Spleen (tissue), 11 donors: ENCODE data around the gene LEFTY2. TPM values are rescaled to one million over a fixed set of nuclear protein-coding genes. Genes with fewer than 3 reads are reported as not detected.

Experiments
- DNase-seq: peaks from one replicate; pipeline ENCODE4 v3.0.0-alpha.2; 2020
- H3K27ac ChIP-seq, 8 donors: fragments of 200-600 bp; sonication (generic) in 7 of 8; 1 replicate in 4 of 8; 2 replicates in 4 of 8; pipeline versions ENCODE4 v1.5.0 to v1.8.0; 2016 to 2021; ENCODE audit warnings: inconsistent platforms in 4 of 8, mild to moderate bottlenecking in 4 of 8, moderate library complexity in 1 of 8
- H3K27me3 ChIP-seq, 7 donors: fragments of 200-600 bp; sonication (generic) in 6 of 7; replicated peaks in 1 of 7; 1 replicate in 4 of 7; 2 replicates in 3 of 7; pipeline versions ENCODE4 v1.5.0 to v1.8.0; 2016 to 2021; ENCODE audit warnings: inconsistent platforms in 3 of 7, mild to moderate bottlenecking in 1 of 7
- H3K36me3 ChIP-seq, 6 donors: fragments of 200-600 bp; sonication (generic) in 5 of 6; 1 replicate in 4 of 6; 2 replicates in 2 of 6; pipeline versions ENCODE4 v1.5.0 to v1.8.0; 2016 to 2021; ENCODE audit warnings: inconsistent platforms in 2 of 6
- H3K4me1 ChIP-seq, 6 donors: fragments of 200-600 bp; sonication (generic) in 5 of 6; 1 replicate in 3 of 6; 2 replicates in 3 of 6; pipeline versions ENCODE4 v1.5.0 to v1.8.0; 2016 to 2021; ENCODE audit warnings: inconsistent platforms in 3 of 6
- H3K4me3 ChIP-seq, 8 donors: fragments of 200-600 bp; sonication (generic) in 7 of 8; 1 replicate in 4 of 8; 2 replicates in 4 of 8; pipeline versions ENCODE4 v1.5.0 to v1.8.0; 2016 to 2021; ENCODE audit warnings: inconsistent platforms in 4 of 8, mild to moderate bottlenecking in 4 of 8, moderate library complexity in 2 of 8
- H3K9me3 ChIP-seq, 8 donors: fragments of 200-600 bp; sonication (generic) in 7 of 8; 1 replicate in 4 of 8; 2 replicates in 4 of 8; pipeline versions ENCODE4 v1.5.0 to v1.8.0; 2016 to 2021; ENCODE audit warnings: inconsistent platforms in 4 of 8
- POLR2A ChIP-seq, 3 donors: fragments of 450-650 bp; IDR thresholded peaks; one replicate each; pipeline ENCODE4 v1.5.1; 2017; ENCODE audit warnings: antibody characterized with exemption in 3 of 3, mild to moderate bottlenecking in 1 of 3
- POLR2AphosphoS5 ChIP-seq, 3 donors: sonication (generic); formaldehyde crosslinking; IDR thresholded peaks; one replicate each; pipeline ENCODE4 v1.5.1; 2017; ENCODE audit warnings: antibody characterized with exemption in 3 of 3
- WGBS, 5 donors: extraction: QIAGEN DNeasy Blood & Tissue Kit in 3 of 5; methylation state at CpG; one replicate each; pipeline versions ENCODE4 v1.1.5 to v1.1.7; 2013 to 2018; 5-methylcytosine and 5-hydroxymethylcytosine counted together
- intact Hi-C: fragments of 100-400 bp; cut with DNase I; formaldehyde crosslinking; loops from one replicate; pipeline ENCODE4 v1.15.0; 2023; ENCODE audit warnings: low total_unique reads
- polyA plus RNA-seq, 3 donors: library from polyadenylated mRNA; stranded (reverse); fragments of 200-250 nt; gene quantifications; one replicate each; pipeline ENCODE4 v1.2.1, GENCODE V29; 2013
- total RNA-seq, 7 donors: library from RNA; depleted of rRNA in 3 of 7; stranded (reverse); fragments of >200 nt in 3 of 7; fragmentation: NEBNext Ultra II Directional in 4 of 7; extraction: Animal tissue kit (Norgen Biotek cat#: 25700) in 4 of 7; gene quantifications; one replicate each; pipeline versions ENCODE4 v1.1.0 to v1.2.1, GENCODE V29; 2016 to 2021
- TF ChIP-seq, protein P1 (sequence below), 11 experiments: fragments of 200-600 bp in 7 of 11; fragments of 450-650 bp in 4 of 11; sonication (generic) in 4 of 11; IDR thresholded peaks in 8 of 11; conservative IDR thresholded peaks in 3 of 11; 1 replicate in 7 of 11; 2 replicates in 4 of 11; pipeline versions ENCODE4 v1.4.0 to v1.8.0; 2016 to 2021; ENCODE audit warnings: antibody characterized with exemption in 11 of 11, inconsistent platforms in 4 of 11, mild to moderate bottlenecking in 1 of 11
- donor health status: healthy with polysubstance abuse.
- donor health status: DM: no; HTN: no; CAD: no; lungs with moderate emphysema.
- donor health status: DM: no; HTN: no; CAD: no.
- donor health status: Bipolar disorder and iron deficiency.
- donor health status: healthy.
- donor health status: DM: no; HTN: no; CAD: no.
- donor health status: DM: yes; HTN: yes; CAD: no.

LEFTY2 gene
- total and polyA plus RNA-seq, 10 donors: 0.06 to 0.65 (median 0.36) TPM; not detected in 4

- peaks cover 0 to 26% (median 16%) of the 10 kb centered on the region in 6 donors for H3K4me1 ChIP-seq
- intact Hi-C loops: loop anchor here (10.0 kb wide), 1 partner anchor 63 kb away; no protein-coding TSS in a partner anchor
- TF ChIP-seq, protein P1, sequence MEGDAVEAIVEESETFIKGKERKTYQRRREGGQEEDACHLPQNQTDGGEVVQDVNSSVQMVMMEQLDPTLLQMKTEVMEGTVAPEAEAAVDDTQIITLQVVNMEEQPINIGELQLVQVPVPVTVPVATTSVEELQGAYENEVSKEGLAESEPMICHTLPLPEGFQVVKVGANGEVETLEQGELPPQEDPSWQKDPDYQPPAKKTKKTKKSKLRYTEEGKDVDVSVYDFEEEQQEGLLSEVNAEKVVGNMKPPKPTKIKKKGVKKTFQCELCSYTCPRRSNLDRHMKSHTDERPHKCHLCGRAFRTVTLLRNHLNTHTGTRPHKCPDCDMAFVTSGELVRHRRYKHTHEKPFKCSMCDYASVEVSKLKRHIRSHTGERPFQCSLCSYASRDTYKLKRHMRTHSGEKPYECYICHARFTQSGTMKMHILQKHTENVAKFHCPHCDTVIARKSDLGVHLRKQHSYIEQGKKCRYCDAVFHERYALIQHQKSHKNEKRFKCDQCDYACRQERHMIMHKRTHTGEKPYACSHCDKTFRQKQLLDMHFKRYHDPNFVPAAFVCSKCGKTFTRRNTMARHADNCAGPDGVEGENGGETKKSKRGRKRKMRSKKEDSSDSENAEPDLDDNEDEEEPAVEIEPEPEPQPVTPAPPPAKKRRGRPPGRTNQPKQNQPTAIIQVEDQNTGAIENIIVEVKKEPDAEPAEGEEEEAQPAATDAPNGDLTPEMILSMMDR (IDR thresholded peaks at IDR 0.05 in 8 of 11, conservative IDR thresholded peaks at IDR 0.05 in 3 of 11): no peak
- TF ChIP-seq POLR2AphosphoS5 (IDR thresholded peaks at IDR 0.05) (no peak), POLR2A (IDR thresholded peaks at IDR 0.05) (no peak)
- H3K4me3 ChIP-seq: no peak overlapping the region
- no peak overlapping the region for H3K27ac ChIP-seq
- DNase-seq: peak; percentile 38
- 84 to 93% (median 86%) methylated on average over 5 of the region's 5 CpGs for WGBS, 5 donors
- H3K27me3 ChIP-seq: no peaks in the 10 kb centered on the region
- H3K9me3 ChIP-seq: no peaks in the 10 kb centered on the region
- H3K36me3 ChIP-seq: peaks cover 0 to 7% (median 0%) of the 10 kb centered on the region in 6 donors
Measured at GRCh38 chr1:225908013-225908640, 32.9 kb downstream of the LEFTY2 start.

GRCh38 chr1:225907341-225907740 is 33.7 kb downstream of the LEFTY2 start:
- WGBS, 5 donors: 88 to 99% (median 95%) methylated on average over 5 to 7 of the region's 7 CpGs
- Histone ChIP-seq H3K4me1 (peaks cover 0 to 26% (median 16%) of the 10 kb centered on the region in 6 donors), H3K27ac (no peak overlapping the region), H3K36me3 (peaks cover 0 to under 1% (median 0%) of the 10 kb centered on the region in 6 donors), H3K9me3 (no peaks in the 10 kb centered on the region), H3K4me3 (no peak overlapping the region), H3K27me3 (no peaks in the 10 kb centered on the region)
- peak; percentile 65 for DNase-seq
- no peak for TF ChIP-seq POLR2A (IDR thresholded peaks at IDR 0.05)
- TF ChIP-seq, protein P1 (IDR thresholded peaks at IDR 0.05 in 8 of 11, conservative IDR thresholded peaks at IDR 0.05 in 3 of 11): no peak
- TF ChIP-seq POLR2AphosphoS5 (IDR thresholded peaks at IDR 0.05): no peak
- intact Hi-C loops: loop anchor here (10.0 kb wide), 1 partner anchor 63 kb away; no protein-coding TSS in a partner anchor

- Histone ChIP-seq H3K4me3 (no peak overlapping the region), H3K9me3 (no peaks in the 10 kb centered on the region), H3K4me1 (peaks cover 0 to 21% (median 12%) of the 10 kb centered on the region in 6 donors), H3K27me3 (no peaks in the 10 kb centered on the region), H3K36me3 (no peaks in the 10 kb centered on the region), H3K27ac (no peak overlapping the region)
- no peak for TF ChIP-seq POLR2A (IDR thresholded peaks at IDR 0.05)
- TF ChIP-seq POLR2AphosphoS5 (IDR thresholded peaks at IDR 0.05): no peak
- TF ChIP-seq, protein P1 (IDR thresholded peaks at IDR 0.05 in 8 of 11, conservative IDR thresholded peaks at IDR 0.05 in 3 of 11): no peak
- peak; percentile 34 for DNase-seq
- WGBS, 5 donors: 85 to 98% (median 91%) methylated on average over 6 of the region's 6 CpGs
- intact Hi-C loops: loop anchor here (10.0 kb wide), 1 partner anchor 62 kb away; no protein-coding TSS in a partner anchor
Measured at GRCh38 chr1:225906467-225906866, 34.6 kb downstream of the LEFTY2 start.

DNA sequence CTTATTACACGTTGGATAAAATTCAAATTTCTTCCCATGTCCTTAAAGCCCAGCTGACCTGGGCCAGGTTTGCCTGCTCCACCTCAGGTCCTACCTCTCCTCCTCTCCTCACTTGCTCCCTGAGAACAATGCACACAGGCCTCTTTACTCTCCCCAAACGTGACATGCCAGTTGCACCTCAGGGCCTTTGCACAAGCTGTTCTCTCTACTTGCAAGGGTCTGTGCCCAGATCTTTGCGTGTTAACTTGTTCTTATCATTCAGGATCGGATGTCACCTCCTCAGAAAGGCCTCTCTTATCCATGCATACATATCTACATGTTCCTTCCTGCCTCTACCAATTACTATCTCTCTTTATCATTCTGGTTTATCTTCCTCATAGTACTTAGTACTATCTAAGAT is 37.4 kb downstream of the LEFTY2 start:
- Histone ChIP-seq H3K27ac (no peak overlapping the region), H3K4me1 (peaks cover 0 to 10% (median 5%) of the 10 kb centered on the region in 6 donors), H3K4me3 (no peak overlapping the region), H3K9me3 (no peaks in the 10 kb centered on the region), H3K36me3 (no peaks in the 10 kb centered on the region), H3K27me3 (no peaks in the 10 kb centered on the region)
- intact Hi-C loops: loop anchor here (10.0 kb wide), 1 partner anchor 59 kb away; no protein-coding TSS in a partner anchor
- peak; percentile 10 for DNase-seq
- 85 to 95% (median 88%) methylated on average over 4 of the region's 4 CpGs for WGBS, 5 donors
- TF ChIP-seq POLR2A (IDR thresholded peaks at IDR 0.05): no peak
- TF ChIP-seq, protein P1 (IDR thresholded peaks at IDR 0.05 in 8 of 11, conservative IDR thresholded peaks at IDR 0.05 in 3 of 11): no peak
- no peak for TF ChIP-seq POLR2AphosphoS5 (IDR thresholded peaks at IDR 0.05)
